ENCODE results near the gene GALNT14.

Gene GALNT14

GRCh38 chr2:31132786-31133185 lies 5.5 kb downstream of the GALNT14 start:
- no peak for DNase-seq

GRCh38 chr2:31131871-31132270 lies 6.4 kb downstream of the GALNT14 start:
- no peak for DNase-seq

- DNase-seq = no peak
Observed at GRCh38 chr2:31129375-31130171, 8.7 kb downstream of the GALNT14 start.

GRCh38 chr2:31127931-31128330 lies 10.3 kb downstream of the GALNT14 start:
- DNase-seq = no peak

GRCh38 chr2:31125918-31126695 lies 12.1 kb downstream of the GALNT14 start:
- no peak for DNase-seq

- no peak for DNase-seq
Observed at GRCh38 chr2:31124904-31125303, 13.3 kb downstream of the GALNT14 start.

- no peak for DNase-seq
Observed at GRCh38 chr2:31122133-31122532, 16.1 kb downstream of the GALNT14 start.

GRCh38 chr2:31113765-31114164 lies 24.5 kb downstream of the GALNT14 start:
- no peak for DNase-seq

- no peak for DNase-seq
Observed at GRCh38 chr2:31112544-31112943, 25.7 kb downstream of the GALNT14 start.

- no peak for DNase-seq
Observed at GRCh38 chr2:31110998-31111397, 27.2 kb downstream of the GALNT14 start.

GRCh38 chr2:31110431-31110830 lies 27.8 kb downstream of the GALNT14 start:
- no peak for DNase-seq

- no peak for DNase-seq
Observed at GRCh38 chr2:31109633-31110192, 28.5 kb downstream of the GALNT14 start.

- no peak for DNase-seq
Observed at GRCh38 chr2:31108561-31109286, 29.5 kb downstream of the GALNT14 start.

GRCh38 chr2:31107591-31108300 lies 30.5 kb downstream of the GALNT14 start:
- DNase-seq = no peak

GRCh38 chr2:31101701-31102100 lies 36.5 kb downstream of the GALNT14 start:
- DNase-seq = no peak

- no peak for DNase-seq
Observed at GRCh38 chr2:31097962-31098613, 40.2 kb downstream of the GALNT14 start.

GRCh38 chr2:31090188-31090587 lies 48.1 kb downstream of the GALNT14 start:
- DNase-seq = no peak

GRCh38 chr2:31089645-31090044 lies 48.6 kb downstream of the GALNT14 start:
- no peak for DNase-seq

GRCh38 chr2:31088504-31089195 lies 49.6 kb downstream of the GALNT14 start:
- DNase-seq = no peak

- DNase-seq = no peak
Observed at GRCh38 chr2:31087491-31087890, 50.7 kb downstream of the GALNT14 start.

- no peak for DNase-seq
Observed at GRCh38 chr2:31086590-31086989, 51.6 kb downstream of the GALNT14 start.
